HG02870 (cell line): Measurements from ENCODE around the gene AGBL4.
A peak's percentile ranks its signal among the peaks of the same experiment; 100 is the strongest.

Experiments
- ATAC-seq: cut with Tn5 transposase; IDR thresholded peaks from one replicate; pipeline ENCODE4 v1.9.1; 2021; ENCODE audit warnings: mild to moderate bottlenecking, moderate library complexity; ENCODE audit not compliant: unreplicated experiment

AGBL4 gene

DNA sequence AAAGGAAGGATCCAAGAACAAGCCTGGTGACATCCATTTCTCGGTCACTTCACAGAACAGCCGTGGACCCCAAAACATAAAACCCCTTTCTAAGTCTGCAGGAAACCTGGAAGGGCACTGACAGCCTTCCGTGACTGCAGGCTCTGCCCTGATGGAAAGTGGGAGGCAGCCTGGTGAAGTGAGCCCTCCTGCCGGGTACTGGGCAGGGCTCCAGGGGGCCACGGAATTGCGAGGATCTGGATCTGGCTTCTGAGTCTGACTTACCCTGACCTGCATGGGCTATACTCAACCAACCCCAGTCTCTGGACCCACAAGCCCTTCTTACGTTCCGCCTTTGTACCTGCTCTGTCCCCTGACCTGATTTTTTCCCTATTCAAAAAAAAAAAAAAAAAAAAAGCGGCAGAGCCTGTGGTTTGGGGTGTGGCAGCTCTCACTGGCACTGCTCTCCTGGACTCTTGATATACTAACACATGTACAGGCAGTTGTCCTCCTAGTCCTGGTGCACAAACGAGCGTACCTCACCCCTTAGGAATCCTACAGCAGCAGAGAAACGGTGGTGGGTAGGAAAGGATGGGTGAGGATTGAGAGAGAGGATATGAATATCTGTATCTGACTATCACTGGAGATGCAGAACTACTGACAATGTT lies 1330.0 kb downstream of the AGBL4 start:
- no peak for ATAC-seq

GRCh38 chr1:48693180-48693579 lies 1330.6 kb downstream of the AGBL4 start:
- ATAC-seq: no peak

DNA sequence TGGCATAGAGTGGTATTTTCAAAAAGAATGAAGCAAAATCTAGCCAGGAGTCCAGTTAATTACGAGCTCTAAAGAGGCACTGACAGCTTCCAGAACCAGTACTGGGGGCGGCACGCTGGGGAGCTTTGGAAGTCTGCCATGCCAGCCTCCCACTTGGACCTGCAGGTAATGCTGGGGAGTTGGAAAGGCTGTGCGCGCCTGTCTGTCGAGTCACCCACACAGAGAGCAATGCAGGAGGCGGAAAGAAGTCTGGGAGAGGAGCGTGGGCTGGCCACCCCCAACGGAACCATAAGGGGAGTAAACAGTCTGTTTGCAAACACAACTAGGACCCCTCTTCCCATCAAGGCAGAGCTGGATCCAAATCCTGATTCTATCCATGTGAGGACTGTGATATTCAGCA lies 1331.5 kb downstream of the AGBL4 start:
- ATAC-seq: no peak

DNA sequence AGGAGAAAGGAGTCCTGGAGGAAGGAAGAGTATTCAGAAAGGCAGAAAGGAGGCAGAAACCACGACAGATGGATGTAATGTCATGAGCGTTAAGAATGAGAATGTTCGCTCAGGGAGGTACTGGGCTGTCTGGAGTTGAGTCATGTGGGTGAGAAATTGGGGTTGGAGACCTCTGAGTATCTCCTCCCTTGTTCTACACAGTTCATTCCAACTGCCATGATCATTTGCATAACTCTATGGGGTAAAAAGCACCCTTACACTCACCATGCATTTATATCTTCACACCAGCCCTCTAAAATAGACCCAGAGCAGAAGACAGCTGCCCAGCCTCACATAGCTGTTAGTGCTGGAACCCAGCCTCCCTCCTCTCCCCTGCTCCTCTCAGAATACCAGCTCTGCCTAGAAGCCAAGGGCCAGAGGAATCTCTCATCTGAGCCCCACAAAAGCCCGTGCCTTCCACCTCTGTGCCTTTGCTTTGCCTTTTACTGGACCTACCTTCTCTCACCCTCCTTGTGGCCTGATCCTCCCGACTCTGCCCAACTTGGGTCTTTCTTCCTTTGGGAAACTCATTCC lies 1332.2 kb downstream of the AGBL4 start:
- ATAC-seq: peak; percentile 69

DNA sequence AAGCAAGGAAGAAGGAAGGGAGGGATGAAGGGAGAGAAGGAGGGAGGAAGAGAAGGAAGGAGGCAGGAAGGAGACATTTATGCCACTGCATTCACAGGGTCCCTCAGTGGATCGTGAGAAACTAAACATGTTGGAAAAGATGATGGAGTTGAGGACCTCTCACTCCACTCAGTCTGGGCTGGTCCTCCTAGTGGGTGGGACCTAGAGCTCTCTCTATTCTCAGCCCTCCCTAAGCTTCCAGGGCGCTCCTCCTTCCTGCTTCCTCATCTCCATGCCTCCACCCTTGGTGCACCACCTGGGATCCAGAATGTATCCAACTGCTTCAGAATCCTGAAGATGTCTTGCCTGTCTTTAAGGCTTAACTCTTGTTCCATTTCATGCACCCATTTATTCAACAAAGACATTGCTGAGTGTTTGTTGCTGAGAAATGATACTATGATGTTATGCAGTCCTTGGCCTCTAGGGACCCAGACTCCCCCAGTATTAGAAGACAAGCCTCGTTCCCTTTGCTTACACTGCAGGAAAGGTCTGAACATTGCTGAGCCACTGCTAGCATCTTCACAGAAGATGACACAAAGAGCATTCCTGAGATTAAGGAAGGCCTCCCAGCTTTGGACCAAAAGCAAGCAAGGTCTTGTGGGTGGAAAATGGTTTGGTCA lies 1335.5 kb downstream of the AGBL4 start:
- peak; percentile 71 for ATAC-seq

GRCh38 chr1:48687282-48688045 lies 1336.3 kb downstream of the AGBL4 start:
- ATAC-seq: no peak

GRCh38 chr1:48686159-48686558 lies 1337.6 kb downstream of the AGBL4 start:
- ATAC-seq: no peak

GRCh38 chr1:48684381-48684780 lies 1339.4 kb downstream of the AGBL4 start:
- no peak for ATAC-seq

DNA sequence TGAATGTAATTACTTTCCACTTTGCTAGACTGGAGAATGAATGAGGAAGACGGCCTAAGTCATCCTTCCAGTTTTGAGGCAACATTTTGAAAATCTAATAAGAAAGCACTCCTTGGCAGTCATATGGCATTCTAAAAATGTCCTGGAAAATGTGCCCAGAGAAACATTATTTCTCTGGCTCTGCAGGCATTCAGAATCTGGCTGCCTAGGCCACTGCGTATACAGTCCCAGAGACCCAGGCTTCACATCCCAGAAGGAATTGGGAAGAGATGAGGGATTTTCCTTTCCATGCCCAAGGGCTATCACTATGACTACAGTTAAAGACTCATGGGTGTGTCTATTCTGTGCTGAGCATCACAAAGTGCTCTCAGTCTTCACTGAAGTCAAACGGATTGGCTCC lies 1339.9 kb downstream of the AGBL4 start:
- no peak for ATAC-seq

DNA sequence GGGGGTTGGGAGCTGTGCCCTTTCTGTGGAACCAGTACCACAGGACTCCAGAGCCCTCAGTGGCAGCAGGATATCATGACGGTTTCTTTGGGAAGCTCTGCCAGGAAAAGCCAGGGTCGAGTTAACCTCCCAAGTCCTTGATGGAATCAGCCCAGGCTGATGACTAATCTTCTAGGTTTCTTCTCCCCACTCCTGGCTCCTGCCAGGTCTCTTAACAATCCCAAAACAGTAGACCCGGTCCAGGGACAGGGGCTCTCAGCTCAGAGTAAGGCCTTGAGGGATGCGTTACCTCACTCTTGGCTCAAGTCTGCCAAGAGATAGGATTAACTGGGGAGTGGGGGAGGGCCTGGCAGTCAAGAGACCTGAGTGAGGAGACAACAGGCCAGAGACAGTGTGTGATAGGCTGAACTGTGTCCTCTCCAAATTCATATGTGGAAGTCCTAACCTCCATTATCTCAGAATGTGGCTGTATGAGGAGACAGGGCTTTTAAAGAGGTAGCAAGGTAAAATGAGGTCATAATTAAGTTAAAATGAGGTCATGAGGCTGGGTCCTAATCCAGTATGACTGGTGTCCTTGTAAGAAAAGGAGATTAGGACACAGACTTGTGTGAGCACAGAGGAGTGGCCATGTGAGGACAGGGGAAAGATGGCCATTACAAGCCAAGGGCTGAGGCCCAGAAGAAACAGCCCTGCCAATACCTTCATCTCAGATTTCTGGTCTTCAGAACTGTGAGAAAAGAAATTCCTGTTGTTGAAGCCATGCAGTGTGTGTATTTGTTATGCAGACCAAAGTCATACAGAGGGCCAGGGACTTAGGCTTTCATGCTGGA lies 1342.1 kb downstream of the AGBL4 start:
- ATAC-seq: no peak

- ATAC-seq: no peak
These were observed 1343.2 kb downstream of the AGBL4 start for GRCh38 chr1:48680411-48681035.

DNA sequence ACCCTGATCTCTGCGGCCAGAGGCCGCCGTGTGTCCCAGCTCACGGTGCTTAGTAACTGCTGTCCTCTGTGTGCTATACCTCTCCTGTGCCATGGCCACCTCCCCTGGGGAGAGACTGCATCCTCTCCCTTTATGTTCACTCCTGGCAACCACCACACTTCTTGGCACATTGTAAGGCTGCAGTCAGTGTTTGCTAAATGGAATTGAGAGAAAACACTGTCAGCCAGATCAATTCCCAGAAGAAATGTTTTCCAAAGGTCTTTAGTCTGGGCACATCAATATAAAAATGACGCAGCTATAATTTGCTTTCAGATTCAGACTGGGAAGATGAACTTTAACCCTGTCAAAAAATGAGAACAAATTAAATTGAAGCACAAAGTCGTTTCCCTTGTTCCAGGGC lies 1343.9 kb downstream of the AGBL4 start:
- no peak for ATAC-seq

GRCh38 chr1:48678710-48679505 lies 1344.8 kb downstream of the AGBL4 start:
- no peak for ATAC-seq

DNA sequence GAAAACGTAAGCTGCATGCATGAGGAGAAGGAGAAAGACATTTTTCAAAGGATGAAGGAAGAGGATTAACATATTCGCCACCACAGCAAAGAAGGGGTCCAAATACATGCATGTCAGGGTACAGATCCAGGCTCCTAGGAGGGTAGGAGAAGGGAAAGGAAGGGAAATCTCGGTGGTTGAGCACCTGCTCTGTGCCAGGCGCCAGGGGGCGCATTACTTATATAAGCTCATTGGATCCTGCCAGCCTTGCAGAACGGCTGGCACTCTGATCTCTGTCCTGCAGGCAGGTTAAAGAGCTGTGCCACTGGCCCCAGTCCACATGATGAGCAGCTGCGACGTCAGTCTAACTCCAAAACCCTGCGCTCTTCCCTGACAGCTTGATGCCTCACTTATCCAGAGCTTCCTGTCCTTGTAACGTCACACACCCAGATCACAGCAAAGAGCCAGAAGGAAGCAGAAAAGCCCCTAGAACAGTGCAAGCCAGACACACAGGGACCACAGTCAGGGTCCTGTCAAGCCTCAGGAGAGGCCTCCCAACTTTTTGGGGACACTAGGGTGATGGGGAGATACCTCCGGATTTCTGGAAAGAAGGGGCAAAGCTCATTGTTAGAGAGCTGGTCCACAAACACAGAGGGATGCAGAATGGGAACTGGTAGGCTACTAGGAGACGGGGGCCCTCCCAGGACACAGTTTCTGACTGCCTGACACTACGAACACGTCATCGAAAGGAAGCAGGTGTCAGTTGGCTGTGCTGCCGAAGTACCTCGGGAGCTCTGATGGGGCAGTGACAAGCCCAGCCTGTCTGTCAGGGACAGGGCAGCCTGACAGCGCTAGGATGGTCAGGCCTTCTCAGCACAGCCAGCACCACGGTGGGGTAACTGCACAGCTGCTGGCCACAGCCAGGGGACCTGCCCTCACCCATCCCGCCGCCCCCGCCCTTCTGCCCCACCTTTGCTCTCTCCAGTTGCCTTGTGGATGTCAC lies 1346.2 kb downstream of the AGBL4 start:
- ATAC-seq: peak; percentile 46

GRCh38 chr1:48676822-48677221 lies 1346.9 kb downstream of the AGBL4 start:
- peak; percentile 36 for ATAC-seq

DNA sequence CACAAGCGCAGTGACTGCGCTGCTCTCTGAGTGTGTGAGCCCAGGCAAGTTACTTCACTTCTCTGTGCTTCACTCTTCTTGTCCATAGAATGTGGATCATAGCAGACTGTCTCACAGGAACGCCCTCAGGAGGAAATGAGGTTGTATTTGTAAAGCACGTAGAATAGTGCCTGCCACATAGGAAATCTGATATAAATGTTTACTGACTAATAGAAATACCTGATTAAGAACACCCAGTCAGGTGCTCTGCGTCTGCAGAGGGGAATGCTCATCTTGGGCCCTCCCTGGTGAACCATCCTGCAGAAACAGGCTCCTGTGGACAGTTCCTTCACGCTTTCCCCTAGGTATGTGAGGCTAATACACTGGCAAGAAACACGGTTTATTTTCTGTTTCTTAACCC lies 1347.4 kb downstream of the AGBL4 start:
- ATAC-seq: peak; percentile 16

- ATAC-seq: no peak
These were observed 1348.5 kb downstream of the AGBL4 start for GRCh38 chr1:48675251-48675650.

DNA sequence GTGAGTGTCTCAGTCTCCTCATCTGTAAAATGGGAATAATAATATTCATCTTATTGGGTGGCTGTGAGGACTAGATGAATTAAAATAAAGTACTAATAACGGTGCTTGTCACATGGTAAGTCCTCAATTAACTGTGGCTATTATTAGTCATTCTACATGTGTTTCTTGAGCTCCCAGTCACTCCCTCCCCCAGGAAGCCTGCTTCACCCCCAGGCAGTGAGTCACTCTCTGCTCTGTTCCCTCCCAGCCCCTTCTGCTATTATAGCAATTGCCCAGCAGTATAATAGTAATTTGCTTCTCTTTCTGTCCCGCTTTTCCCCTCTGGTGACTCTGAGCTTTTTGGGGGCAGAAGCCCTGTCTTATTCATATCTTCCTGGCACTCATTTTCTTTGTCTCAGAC lies 1349.1 kb downstream of the AGBL4 start:
- ATAC-seq: no peak
